Calu3 (cell line): ENCODE data around the gene BANK1. TPM values are rescaled to one million over a fixed set of nuclear protein-coding genes. Genes with fewer than 3 reads are reported as not detected.

Experiments
- BruUV-seq: library from RNA; stranded (reverse); fragments of 400-500 nt; replicated peaks from 2 replicates; lab custom pipeline; 2021; lab: Mats Ljungman, UMichigan
- CTCF ChIA-PET: fragments of 300-600 bp; sonication (Branson Sonifier 250); formaldehyde crosslinking; loops from one replicate; lab custom pipeline; 2022; ENCODE audit warnings: antibody characterized with exemption; lab: Charles Lee
- DNase-seq: peaks from one replicate; pipeline ENCODE4 v3.0.0; 2022
- H3K27ac Mint-ChIP-seq: one replicate; pipeline ENCODE4 v1.8.0; 2022; ENCODE audit warnings: mixed read lengths; ENCODE audit not compliant: unreplicated experiment
- H3K27me3 Mint-ChIP-seq: one replicate; pipeline ENCODE4 v1.8.0; 2022; ENCODE audit warnings: mixed read lengths; ENCODE audit not compliant: unreplicated experiment
- H3K36me3 Mint-ChIP-seq: one replicate; pipeline ENCODE4 v1.8.0; 2022; ENCODE audit warnings: mild to moderate bottlenecking, moderate library complexity, mixed read lengths; ENCODE audit not compliant: insufficient read depth, unreplicated experiment
- H3K4me1 Mint-ChIP-seq: one replicate; pipeline ENCODE4 v1.8.0; 2022; ENCODE audit warnings: mild to moderate bottlenecking, low read depth, mixed read lengths; ENCODE audit not compliant: unreplicated experiment
- H3K4me3 Mint-ChIP-seq: one replicate; pipeline ENCODE4 v1.8.0; 2022; ENCODE audit warnings: mild to moderate bottlenecking, low read depth, moderate library complexity, mixed read lengths; ENCODE audit not compliant: unreplicated experiment
- H3K9me3 Mint-ChIP-seq: one replicate; pipeline ENCODE4 v1.8.0; 2022; ENCODE audit warnings: low read depth, mixed read lengths; ENCODE audit not compliant: unreplicated experiment
- intact Hi-C: fragments of 100-400 bp; cut with micrococcal nuclease; formaldehyde crosslinking; loops from one replicate; pipeline ENCODE4 v1.10.0; 2022; ENCODE audit not compliant: unreplicated experiment
- total RNA-seq: library from RNA; stranded (reverse); gene quantifications from 2 replicates; pipeline ENCODE4 v1.2.3, GENCODE V29; 2022
- TF ChIP-seq, protein P1 (sequence below): fragments of 200-600 bp; IDR thresholded peaks from one replicate; pipeline ENCODE4 v1.8.0; 2022; ENCODE audit warnings: antibody characterized with exemption; ENCODE audit not compliant: unreplicated experiment

The BANK1 gene
- total RNA-seq, 1 experiment from 2014 or later = 6.4 TPM

DNA sequence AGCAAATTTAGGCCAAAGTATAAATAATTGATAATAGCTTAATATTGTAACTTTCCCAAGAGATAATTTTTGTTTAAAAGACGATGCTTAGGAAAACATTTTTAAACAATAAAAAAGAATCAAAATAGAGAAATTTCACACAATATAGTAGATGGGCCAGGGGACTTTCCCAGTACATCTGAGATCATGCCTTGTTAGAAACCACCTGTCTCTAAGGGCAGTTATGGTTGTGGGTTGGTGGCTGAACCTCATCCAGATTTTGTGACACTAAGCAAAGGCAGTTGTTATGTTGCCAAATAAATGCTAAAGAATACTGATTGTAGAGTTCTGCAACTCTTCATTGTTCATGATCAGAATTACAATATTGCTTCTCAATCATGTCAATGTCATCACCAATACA lies 270.6 kb downstream of the BANK1 start:
- Mint-ChIP-seq H3K4me3 (no peak overlapping the region), H3K27me3 (no peaks in the 10 kb centered on the region), H3K9me3 (no peaks in the 10 kb centered on the region), H3K4me1 (no peaks in the 10 kb centered on the region), H3K36me3 (no peaks in the 10 kb centered on the region), H3K27ac (no peak overlapping the region)
- BruUV-seq = no TSS peak
- TF ChIP-seq, protein P1, sequence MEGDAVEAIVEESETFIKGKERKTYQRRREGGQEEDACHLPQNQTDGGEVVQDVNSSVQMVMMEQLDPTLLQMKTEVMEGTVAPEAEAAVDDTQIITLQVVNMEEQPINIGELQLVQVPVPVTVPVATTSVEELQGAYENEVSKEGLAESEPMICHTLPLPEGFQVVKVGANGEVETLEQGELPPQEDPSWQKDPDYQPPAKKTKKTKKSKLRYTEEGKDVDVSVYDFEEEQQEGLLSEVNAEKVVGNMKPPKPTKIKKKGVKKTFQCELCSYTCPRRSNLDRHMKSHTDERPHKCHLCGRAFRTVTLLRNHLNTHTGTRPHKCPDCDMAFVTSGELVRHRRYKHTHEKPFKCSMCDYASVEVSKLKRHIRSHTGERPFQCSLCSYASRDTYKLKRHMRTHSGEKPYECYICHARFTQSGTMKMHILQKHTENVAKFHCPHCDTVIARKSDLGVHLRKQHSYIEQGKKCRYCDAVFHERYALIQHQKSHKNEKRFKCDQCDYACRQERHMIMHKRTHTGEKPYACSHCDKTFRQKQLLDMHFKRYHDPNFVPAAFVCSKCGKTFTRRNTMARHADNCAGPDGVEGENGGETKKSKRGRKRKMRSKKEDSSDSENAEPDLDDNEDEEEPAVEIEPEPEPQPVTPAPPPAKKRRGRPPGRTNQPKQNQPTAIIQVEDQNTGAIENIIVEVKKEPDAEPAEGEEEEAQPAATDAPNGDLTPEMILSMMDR = no peak
- CTCF ChIA-PET = no interaction called here
- no peak for DNase-seq
- intact Hi-C loops = no loop called here

DNA sequence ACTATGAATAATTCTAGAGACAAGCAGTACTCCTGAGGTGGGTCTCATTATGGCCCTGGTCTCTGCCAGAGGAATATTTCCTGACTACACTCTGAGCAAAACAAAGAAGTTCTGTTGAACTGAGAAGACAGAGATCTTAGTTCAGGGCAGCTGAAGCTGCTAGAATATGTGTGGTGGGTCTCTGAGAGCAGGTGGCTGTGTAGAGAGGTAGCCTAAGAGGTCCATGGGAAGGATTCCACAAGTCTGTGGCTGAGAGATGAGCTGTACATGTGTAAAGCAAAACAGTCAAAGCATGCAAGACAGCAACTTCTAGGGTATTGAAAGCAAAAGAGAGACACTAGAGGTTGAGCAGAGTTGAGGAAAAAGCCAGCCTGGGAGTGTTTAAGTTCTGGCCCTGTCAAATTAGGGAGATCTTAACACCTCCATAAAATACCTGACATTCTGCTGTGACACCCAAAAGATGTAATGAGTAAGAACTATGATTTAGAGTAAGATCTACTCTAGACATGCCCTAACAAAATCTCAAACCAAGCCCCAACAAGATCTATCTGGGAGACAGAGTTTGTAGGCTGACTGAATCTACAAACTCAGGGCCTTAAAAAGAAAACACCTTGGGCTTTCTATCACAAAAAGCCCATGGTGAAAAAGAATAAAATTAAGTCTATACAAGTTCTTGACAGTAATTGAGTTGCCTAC lies 274.4 kb downstream of the BANK1 start:
- no peaks in the 10 kb centered on the region for H3K27me3 Mint-ChIP-seq
- H3K4me3 Mint-ChIP-seq = no peak overlapping the region
- intact Hi-C loops = no loop called here
- no peak overlapping the region for H3K27ac Mint-ChIP-seq
- no peak for DNase-seq
- CTCF ChIA-PET = no interaction called here
- H3K9me3 Mint-ChIP-seq = no peaks in the 10 kb centered on the region
- no peaks in the 10 kb centered on the region for H3K36me3 Mint-ChIP-seq
- no TSS peak for BruUV-seq
- TF ChIP-seq, protein P1 = no peak
- no peaks in the 10 kb centered on the region for H3K4me1 Mint-ChIP-seq

DNA sequence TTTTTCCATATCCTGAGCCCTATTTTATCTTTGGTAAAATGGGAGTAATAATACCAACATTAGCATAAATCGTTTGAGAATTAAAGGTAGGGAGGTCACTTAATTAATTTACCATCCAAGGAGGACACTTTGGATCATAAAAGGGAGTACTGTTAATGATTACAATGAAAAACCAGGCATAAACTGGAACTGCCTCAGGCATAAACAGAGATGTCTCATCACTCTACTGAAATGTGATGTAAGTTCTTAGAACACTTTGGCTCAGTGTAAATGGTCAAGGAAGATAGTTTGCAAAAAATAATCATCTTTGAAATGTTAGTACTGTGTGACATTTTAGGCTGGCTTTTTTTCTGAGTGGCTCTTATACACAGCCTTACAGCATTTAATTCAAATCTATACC lies 286.1 kb downstream of the BANK1 start:
- Mint-ChIP-seq H3K36me3 (no peaks in the 10 kb centered on the region), H3K9me3 (no peaks in the 10 kb centered on the region), H3K4me1 (no peaks in the 10 kb centered on the region), H3K27me3 (no peaks in the 10 kb centered on the region), H3K4me3 (no peak overlapping the region), H3K27ac (no peak overlapping the region)
- TF ChIP-seq, protein P1 = no peak
- CTCF ChIA-PET = no interaction called here
- BruUV-seq = no TSS peak
- DNase-seq = no peak
- intact Hi-C loops = no loop called here

DNA sequence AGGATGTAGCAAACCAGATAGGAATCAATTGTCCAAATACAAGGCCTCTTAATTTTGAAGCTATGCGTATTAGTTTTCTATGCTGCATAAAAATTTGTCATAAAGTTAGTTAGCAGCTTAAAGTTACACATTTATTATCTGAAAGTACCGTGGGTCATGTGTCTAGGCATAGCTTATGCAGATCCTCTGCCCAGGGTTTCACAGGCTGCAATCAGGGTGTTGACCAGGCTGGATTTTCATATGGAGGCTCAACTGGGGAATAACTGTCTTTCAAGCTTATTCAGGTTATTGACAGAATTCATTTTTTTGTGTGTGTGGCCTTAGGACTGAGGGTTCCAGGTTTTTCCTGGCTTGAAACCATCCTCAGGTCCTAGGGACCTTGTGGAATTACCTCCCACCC lies 289.7 kb downstream of the BANK1 start:
- Mint-ChIP-seq H3K9me3 (no peaks in the 10 kb centered on the region), H3K4me3 (no peak overlapping the region), H3K27me3 (no peaks in the 10 kb centered on the region), H3K4me1 (no peaks in the 10 kb centered on the region), H3K36me3 (no peaks in the 10 kb centered on the region), H3K27ac (no peak overlapping the region)
- DNase-seq = no peak
- TF ChIP-seq, protein P1 = no peak
- no TSS peak for BruUV-seq
- CTCF ChIA-PET = no interaction called here
- intact Hi-C loops = no loop called here
